HG02943 (cell line): ENCODE measurements around the gene THOP1.

Experiments
- ATAC-seq: cut with Tn5 transposase; IDR thresholded peaks from one replicate; pipeline ENCODE4 v1.9.1; 2021; ENCODE audit warnings: mild to moderate bottlenecking, low read depth, moderate library complexity; ENCODE audit not compliant: unreplicated experiment

THOP1 gene

GRCh38 chr19:2785244-2785997 lies at the start of gene THOP1:
THOP1 (plus strand) TSS chr19:2785503; CDS start chr19:2785663, 160 bp downstream.
- ATAC-seq, result peak; percentile 60

GRCh38 chr19:2736550-2737190 lies 48.6 kb upstream of the THOP1 start:
- ATAC-seq, result no peak

GRCh38 chr19:2739602-2740313 lies 45.5 kb upstream of the THOP1 start, which contains the start of gene SLC39A3:
SLC39A3 (minus strand) TSS chr19:2740017; CDS start chr19:2737257, 2,760 bp downstream.
- peak; percentile 92 for ATAC-seq

GRCh38 chr19:2740314-2740656 lies 45.0 kb upstream of the THOP1 start:
- ATAC-seq, result no peak

- no peak for ATAC-seq
Observed at GRCh38 chr19:2743099-2743498, 42.2 kb upstream of the THOP1 start.

- ATAC-seq, result no peak
Observed at GRCh38 chr19:2744113-2744512, 41.2 kb upstream of the THOP1 start.

- ATAC-seq, result no peak
Observed at GRCh38 chr19:2747349-2747748, 38.0 kb upstream of the THOP1 start.

- no peak for ATAC-seq
Observed at GRCh38 chr19:2750808-2751437, 34.4 kb upstream of the THOP1 start.

GRCh38 chr19:2751438-2751830 lies 33.9 kb upstream of the THOP1 start:
- no peak for ATAC-seq

GRCh38 chr19:2754659-2755447 lies 30.4 kb upstream of the THOP1 start:
- ATAC-seq, result no peak

- ATAC-seq, result no peak
Observed at GRCh38 chr19:2755448-2755705, 29.9 kb upstream of the THOP1 start.

GRCh38 chr19:2755811-2756210 lies 29.5 kb upstream of the THOP1 start:
- no peak for ATAC-seq

- no peak for ATAC-seq
Observed at GRCh38 chr19:2756477-2756876, 28.8 kb upstream of the THOP1 start.

GRCh38 chr19:2756921-2757881 lies 28.1 kb upstream of the THOP1 start:
- ATAC-seq, result no peak

- ATAC-seq, result no peak
Observed at GRCh38 chr19:2758601-2759313, 26.5 kb upstream of the THOP1 start.

- no peak for ATAC-seq
Observed at GRCh38 chr19:2759362-2759761, 25.9 kb upstream of the THOP1 start.

GRCh38 chr19:2759965-2760364 lies 25.3 kb upstream of the THOP1 start:
- no peak for ATAC-seq

- no peak for ATAC-seq
Observed at GRCh38 chr19:2761309-2761677, 24.0 kb upstream of the THOP1 start.
